Renal pelvis (tissue), 4 donors: ENCODE data around the gene ESRRB. TPM values are rescaled to one million over a fixed set of nuclear protein-coding genes. Genes with fewer than 3 reads are reported as not detected.

Source experiments
- DNase-seq: peaks from one replicate; pipeline ENCODE4 v3.0.0-alpha.2; 2013
- polyA plus RNA-seq, 3 donors: library from polyadenylated mRNA; unstranded; fragments of 120-200 nt; gene quantifications; one replicate each; pipeline ENCODE4 v1.2.1, GENCODE V29; 2013; ENCODE audit not compliant: insufficient read length in 3 of 3

ESRRB gene
- polyA plus RNA-seq, 3 donors = 6.6 to 7.8 (median 6.9) TPM

GRCh38 chr14:76395161-76395560 is 19.2 kb downstream of the ESRRB start:
- DNase-seq = no peak

DNA sequence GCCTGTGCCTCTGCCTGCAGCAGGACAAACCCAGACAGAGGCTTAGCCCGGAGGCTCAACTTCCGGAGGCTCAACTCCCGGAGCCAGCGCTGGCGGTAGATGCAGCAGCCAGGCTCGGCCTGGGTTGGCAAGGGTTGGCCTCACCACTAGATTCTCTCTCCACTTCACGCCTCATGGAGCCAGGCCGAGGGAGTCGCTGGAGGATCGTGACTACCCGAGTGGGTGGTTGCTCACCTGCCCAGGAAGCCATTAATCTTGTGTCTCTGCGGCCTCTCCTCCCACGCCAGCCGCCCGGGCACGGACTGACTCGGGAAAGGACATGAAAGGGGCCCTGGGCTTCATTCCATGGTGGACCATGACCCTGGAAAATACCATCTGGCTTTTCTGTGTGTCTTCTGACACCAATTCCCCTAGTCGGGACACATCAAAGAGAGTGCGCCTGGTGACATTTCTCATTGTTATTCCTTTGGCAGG is 20.8 kb downstream of the ESRRB start:
- peak; percentile 90 for DNase-seq

GRCh38 chr14:76405627-76406026 is 29.7 kb downstream of the ESRRB start:
- DNase-seq = no peak

DNA sequence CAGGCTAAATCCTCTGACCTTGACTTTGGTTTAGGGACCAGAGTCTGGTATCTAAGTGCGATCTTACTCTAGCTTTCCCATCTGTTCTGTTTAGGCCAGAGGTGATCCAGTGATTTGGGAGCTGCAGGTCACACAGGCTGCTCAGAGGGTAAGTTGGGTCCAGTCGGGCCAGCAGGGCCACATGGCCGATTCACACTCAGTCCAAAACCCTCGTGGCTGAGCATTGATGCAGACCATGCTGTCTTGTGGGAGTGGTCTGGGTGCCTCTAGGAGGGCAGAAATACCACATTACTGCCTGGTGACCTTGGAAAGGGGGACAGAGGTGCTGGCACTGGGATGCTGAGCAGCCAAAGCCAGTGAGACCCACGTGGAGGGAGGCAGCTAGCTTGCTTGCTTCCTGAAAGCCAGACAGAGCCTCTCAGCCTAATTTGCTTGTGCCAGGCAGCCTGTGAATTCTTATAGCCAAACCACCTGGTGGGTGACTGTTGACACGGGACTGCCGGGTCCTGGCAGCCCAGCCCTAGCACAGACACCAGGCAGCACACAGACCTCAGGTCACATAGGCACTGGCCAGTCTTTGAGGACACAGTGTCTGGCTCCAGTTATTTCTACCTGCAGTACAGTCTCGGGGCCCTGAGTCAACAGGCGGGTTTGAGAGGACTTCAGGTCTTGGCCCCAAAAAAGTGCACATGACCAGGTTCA is 31.7 kb downstream of the ESRRB start:
- DNase-seq = no peak

DNA sequence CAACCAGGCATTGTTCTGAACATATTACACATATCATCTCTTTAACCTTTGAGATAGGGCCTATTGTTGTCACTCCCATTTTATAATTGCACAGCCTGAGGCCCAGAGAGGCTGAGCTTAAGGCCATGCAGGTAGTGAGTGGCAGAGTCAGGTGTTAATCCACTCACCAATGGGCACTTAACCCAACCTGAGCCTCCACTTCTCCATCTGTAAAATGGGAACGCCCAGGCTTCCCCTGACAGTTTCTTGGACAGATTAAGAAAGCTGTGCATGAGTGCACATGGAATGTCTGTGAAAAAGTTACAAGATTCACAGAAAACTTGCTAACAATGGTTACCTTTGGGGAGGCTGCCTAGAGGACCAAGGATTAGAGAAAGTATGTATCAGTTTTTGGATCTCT is 32.9 kb downstream of the ESRRB start:
- DNase-seq = no peak

- DNase-seq = no peak
Observed at GRCh38 chr14:76412501-76412900, 36.6 kb downstream of the ESRRB start.

DNA sequence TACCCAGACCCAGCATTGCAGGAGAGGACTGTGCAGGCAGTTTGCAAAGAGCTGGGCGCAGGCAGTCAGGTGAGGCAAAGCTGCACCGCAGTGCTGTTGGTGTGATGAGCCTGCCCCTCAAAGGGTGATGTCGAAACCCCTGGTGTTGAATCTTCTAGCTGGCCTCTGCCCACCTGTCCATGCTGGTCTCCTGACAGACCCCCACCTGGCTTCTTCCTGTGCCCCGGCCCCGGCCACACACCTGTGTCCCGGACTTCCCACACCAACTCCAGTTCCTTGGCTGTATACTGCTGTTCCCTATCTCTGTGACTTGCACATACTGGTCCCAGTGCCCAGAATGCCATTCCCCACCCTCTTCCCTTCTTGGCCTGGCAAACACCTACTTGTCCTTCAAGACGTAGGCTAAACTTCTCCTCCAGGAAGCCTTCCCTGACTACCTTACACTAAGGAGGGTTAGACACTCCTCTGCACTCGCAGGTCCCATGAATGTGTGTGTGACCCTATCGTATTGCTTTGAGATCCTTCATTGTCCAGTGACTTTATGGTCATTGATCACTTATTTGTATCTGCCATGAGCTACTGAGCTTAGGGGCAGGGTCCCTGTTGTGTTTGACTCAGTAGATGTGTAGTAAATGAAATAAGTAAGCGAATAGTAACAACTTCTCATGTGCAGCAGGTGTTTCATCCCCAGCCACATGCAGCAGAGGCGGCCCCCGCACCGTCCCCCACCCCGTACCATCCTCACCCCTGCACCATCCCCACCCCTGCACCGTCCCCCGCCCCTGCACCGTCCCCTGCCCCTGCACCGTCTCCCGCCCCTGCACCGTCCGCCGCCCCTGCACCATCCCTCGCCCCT is 37.4 kb downstream of the ESRRB start:
- no peak for DNase-seq

GRCh38 chr14:76413962-76414600 is 38.1 kb downstream of the ESRRB start:
- DNase-seq = no peak

DNA sequence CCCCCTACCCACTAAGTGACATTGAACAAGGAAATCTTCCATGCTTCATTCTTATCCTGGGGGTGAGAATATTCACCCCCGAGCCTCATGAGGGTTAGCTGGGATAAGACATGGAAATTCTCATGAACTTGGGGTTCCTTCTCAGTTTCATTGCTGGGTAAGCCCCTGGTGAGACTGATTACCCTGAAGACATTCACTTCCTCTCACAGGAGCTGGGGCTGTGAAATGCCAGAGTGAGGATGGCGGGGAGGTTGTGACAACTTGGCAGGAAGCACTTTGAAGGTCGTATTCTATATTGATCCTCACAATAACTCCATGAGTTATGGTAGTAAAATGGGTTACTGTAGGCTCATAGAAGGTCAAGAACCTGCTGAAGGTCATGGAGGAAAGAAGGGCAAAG is 43.5 kb downstream of the ESRRB start:
- DNase-seq = no peak

- no peak for DNase-seq
Observed at GRCh38 chr14:76420827-76421226, 44.9 kb downstream of the ESRRB start.

DNA sequence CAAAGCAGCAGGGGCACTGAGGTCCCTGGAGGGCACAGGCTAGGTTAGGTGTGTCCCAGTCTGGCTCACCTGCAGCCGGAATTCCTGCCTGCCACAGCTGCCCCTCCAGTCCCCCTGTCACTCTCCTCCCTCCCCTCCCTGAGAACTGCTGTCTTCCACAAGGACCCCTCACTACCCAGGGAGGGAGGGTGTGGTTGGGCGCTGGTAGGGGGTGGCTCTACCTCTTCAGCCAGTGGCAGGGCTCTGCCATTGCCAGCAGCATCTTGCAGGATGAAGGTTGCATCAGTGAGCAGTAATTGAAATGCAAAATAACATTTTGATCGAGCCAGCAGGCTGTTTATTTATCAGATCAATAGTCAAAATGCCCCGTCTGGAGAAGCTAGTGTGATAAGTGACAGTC is 45.7 kb downstream of the ESRRB start:
- no peak for DNase-seq

GRCh38 chr14:76422662-76423061 is 46.7 kb downstream of the ESRRB start:
- DNase-seq = no peak

DNA sequence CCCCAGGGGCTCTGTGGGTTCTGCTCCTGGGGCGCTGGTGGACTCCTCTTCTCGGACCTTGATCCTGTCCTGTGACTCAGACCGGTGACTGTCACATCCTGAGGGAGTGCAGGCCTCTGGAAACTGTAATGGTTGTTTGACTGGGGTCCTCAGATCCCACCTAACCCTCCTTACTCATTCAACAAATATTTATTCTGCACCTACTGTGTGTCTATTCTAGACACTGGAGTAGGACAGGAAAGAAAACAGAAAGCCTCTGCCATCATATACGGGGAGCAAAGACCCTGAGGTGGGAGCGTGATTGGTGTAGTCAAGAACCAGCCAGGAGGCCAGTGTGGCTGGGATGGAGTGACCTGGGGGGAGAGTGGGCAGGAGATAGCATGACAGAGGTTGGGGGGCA is 47.6 kb downstream of the ESRRB start:
- no peak for DNase-seq

- no peak for DNase-seq
Observed at GRCh38 chr14:76424359-76424758, 48.4 kb downstream of the ESRRB start.

- no peak for DNase-seq
Observed at GRCh38 chr14:76426161-76426696, 50.3 kb downstream of the ESRRB start.

DNA sequence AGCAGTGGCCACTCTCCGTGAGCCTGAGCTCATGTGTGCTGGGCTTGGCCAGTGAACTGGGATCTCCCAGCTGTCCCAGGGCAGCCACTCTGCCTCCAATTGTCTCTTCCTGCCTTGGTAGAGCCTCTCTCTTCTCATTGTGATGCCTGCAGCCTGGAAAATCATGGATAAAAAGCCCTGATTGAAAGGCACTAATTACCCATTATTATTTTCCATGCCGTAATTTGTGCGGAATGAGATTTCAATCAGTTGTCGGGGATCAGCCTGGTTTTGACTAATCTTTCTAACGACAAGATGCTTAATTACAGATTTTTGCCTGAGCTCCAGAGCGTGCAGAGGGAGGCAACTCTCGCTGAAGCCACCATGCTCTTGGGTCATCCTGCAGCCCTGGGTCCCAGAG is 52.7 kb downstream of the ESRRB start:
- no peak for DNase-seq

- no peak for DNase-seq
Observed at GRCh38 chr14:76430017-76430416, 54.1 kb downstream of the ESRRB start.

GRCh38 chr14:76430475-76430980 is 54.6 kb downstream of the ESRRB start:
- DNase-seq = no peak

DNA sequence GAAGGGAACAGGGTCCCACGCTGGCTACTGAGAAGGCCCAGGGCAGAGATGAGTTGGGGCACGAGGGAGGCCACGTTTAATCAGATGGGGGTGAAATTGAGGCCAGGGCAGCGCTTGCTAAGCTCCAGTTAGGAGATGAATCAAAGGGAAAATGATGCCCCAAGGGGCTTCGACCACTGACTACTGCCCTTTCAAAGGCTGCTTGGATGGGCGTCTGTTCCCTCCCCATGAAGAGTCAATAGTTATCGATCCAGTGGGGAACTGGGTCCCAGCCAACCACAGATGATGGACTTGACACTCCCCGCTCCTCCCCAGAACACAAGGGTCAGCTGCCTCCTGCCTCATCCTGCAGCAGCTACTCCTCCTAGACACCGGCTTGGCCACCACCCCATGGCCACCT is 55.6 kb downstream of the ESRRB start:
- no peak for DNase-seq

DNA sequence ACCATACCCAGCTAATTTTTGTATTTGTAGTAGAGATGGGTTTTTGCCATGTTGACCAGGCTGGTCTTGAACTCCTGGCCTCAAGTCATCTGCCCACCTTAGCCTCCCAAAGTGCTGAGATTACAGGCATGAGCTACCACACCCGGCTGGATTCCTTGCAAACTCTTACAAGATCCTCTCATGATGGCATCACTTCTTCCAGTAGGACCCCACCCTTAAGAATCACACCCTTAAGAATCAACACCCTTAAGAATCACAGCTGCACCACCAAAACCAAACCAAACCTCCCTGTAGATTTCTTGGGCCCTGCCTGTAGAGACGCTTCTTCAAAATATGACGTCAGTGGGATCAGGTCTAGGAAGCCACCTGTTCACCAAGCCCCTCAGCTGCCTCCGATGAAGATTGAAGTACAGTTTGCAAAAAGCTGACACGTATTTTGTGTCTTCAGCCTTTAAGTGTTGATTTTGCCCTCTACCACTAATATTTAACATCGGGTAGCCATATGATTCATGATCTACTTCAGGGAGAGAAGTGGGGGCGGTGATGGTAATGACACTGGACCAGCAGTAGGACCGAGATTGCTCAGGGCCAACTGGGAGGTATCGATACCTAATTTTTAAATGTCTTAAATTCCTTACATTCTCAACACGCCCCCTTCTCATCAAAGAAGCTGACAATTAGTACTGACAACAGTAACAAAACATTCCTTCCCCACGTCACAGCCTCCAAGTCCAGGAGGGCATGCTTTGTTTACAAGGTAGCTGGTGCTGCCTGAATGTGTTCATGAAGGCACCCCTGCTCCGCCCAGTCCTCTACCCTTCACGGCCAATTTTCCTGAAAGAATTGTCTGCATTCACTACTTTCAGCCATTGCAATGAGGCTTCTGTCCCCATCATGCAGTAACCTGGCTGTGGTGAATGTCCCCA is 57.2 kb downstream of the ESRRB start:
- no peak for DNase-seq

DNA sequence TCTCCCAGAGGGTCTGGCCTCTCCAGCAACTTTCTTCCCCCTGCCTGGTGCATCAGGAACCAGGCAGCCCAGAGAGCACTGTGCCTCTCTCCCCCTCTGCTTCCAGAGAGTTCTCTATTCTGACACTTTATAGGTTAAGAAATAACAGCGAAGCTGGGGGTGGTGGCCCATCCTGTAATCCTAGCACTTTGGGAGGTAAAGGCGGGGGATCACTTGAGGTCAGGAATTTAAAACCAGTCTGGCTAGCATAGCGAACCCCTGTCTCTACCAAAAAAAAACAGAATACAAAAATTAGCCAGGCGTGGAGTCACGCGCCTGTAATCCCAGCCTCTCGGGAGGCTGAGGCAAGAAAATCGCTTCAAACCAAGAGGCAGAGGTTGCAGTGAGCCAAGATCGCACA is 58.3 kb downstream of the ESRRB start:
- peak; percentile 58 for DNase-seq
